Renal cortical epithelial cell (primary cell): Measurements from ENCODE around the gene PRRX2. TPM values are rescaled to one million over a fixed set of nuclear protein-coding genes. Genes with fewer than 3 reads are reported as not detected.
A peak's percentile ranks its signal among the peaks of the same experiment; 100 is the strongest.
"Not testable (repeated sequence)": the region's sequence is repeated elsewhere in the genome, so short reads cannot be mapped to it uniquely, and the experiment has no call there.

ENCODE experiments used
- DNase-seq: peaks from one replicate; pipeline ENCODE4 v3.0.0-alpha.2; 2011; ENCODE audit warnings: low read depth
- total RNA-seq: library from RNA; depleted of rRNA; stranded (reverse); fragments of >200 nt; gene quantifications from 2 replicates; pipeline ENCODE4 v1.2.3, GENCODE V29; 2014

The PRRX2 gene
- total RNA-seq, 1 donor from 2014 or later, result 0.45 TPM

GRCh38 chr9:129732946-129733631, 67.6 kb downstream of the PRRX2 start:
- no peak for DNase-seq

DNA sequence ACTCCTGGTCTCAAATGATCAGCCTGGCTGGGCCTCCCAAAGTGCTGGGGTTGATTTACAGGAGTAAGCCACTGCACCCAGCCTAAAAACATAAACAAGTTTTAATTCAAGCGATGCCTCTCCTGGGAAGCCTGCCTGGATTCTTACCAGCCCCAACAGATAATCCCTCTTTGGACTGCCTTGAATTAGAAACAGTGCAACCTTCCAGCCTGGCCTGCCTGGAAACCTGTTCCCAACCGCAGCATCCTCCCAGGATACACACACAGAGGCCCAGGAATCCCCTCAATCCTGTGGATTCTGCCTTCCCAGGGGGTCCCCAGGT, 68.1 kb downstream of the PRRX2 start:
- DNase-seq, result no peak

GRCh38 chr9:129735546-129735945, 70.1 kb downstream of the PRRX2 start:
- DNase-seq, result no peak

DNA sequence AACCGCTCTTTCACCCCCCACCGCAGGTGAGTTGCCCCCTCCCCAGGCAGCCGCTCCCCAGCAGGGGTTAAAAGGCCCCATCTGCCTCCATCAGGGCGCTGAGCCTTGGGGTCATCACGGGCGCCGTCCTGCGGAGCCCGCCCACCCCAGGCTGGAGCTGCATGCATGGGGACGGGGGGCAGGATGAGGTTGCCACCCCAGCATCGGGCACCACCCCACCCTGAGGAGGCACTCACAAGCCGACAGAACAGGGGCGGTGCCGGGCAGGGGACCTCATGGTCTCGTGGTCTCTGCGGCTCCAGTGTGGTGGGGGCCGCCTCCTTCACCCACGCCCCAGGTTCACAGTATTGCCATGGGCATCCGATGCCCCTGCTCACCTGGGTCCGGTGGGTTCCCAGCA, 70.9 kb downstream of the PRRX2 start:
- DNase-seq, result no peak

DNA sequence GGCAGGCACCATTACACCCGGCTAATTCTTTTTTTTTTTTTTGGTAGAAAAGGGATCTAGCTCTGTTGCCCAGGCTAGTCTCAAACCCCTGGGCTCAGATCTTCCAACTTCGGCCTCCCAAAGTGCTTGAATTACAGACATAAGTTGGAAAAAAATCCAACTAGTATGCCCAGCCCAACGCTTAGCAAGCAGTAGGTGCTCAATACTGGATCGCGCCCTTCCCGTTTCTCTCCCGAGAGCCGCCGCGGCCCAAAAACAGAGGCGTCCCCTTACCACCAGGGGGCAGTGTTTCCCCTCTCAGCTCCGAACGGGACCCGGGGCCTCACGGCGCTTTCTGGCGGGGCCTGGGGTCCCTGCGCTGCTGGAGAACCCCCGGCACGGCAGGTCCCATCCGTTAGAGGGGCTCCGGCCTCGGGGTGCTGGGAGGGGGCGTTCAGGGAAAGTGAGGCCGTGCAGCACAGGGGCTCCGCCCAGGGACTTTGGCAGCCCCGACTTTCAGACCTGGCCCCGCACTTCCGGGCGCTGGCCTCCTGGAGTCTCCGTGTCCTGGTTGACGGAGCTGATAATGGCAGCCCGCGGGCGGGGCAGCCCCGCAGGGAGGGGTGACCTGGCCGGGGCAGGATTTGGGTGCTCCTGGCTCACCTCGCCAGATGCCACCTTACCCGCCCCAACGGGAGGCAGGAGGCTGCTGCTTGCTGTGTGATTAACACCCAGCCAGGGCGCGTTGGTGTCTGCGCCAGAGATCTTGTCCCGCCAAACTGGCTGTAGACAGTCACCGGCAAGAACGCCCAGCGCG, 72.2 kb downstream of the PRRX2 start:
- no peak for DNase-seq

- no peak for DNase-seq
Observed at GRCh38 chr9:129739432-129739831, 74.0 kb downstream of the PRRX2 start.

GRCh38 chr9:129740174-129740573, 74.7 kb downstream of the PRRX2 start:
- no peak for DNase-seq

DNA sequence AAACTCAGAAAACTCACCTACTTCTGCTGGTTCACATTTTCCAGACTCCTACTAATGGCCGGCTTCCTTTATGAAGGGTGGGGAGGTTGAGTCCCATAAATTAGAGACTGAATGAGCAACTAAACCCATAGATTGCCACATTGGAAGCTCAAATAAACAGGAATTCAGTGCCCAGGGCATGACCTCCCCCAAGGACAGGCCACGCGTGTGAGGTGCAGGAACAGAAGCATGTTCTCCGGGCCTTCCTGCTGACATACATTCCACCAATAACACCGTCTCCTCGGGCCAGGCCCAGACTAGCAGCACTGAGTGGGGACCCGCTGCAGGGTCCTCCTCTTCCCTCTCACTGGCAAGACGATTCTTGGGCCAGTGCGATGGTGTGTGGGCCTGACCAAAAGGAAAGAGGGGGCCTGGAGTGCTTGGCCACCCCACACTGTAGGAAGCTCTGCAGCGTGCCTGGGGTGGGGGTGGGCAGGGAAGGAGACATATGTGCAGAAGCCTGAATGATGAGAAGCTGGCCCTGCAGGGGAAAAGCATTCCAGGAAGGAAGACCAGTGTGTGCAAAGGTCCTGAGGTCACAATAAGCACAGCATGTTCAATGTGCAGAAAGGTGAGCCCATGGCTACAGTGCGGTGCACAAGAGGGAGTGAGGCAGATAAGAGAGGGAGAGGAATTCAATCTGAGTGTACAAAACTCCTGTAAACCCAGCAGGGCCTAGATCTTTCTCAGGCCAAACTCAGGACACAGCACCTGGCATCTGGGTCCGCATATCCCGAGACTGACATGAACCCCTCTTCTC, 75.4 kb downstream of the PRRX2 start:
- DNase-seq, result no peak

GRCh38 chr9:129745200-129745599, 79.8 kb downstream of the PRRX2 start:
- DNase-seq, result peak; percentile 59

- DNase-seq, result no peak
Observed at GRCh38 chr9:129746092-129746777, 80.8 kb downstream of the PRRX2 start.

DNA sequence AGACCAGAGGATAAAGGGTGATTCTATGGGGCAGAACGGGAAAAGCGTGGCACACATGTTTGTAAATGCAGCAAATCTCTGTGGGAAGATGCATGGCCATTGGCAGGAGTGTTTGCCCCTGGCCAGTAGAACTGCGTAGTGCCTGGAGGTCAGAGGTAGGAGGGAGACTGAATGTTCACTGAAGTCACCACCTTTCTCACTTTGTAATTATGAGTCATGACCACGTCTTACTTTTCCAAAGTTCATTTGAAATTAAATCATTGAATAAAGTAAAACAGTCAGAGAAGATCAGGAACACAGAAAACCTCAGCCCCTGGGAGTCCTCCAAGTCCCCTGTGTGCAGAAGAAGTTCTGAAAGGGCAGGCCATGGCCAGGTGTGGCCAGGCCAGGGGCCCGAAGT, 82.8 kb downstream of the PRRX2 start:
- DNase-seq, result peak; percentile 66

- not testable (repeated sequence) for DNase-seq
Observed at GRCh38 chr9:129749052-129749451, 83.6 kb downstream of the PRRX2 start.

GRCh38 chr9:129749575-129749974, 84.1 kb downstream of the PRRX2 start:
- DNase-seq, result no peak

GRCh38 chr9:129750013-129750638, 84.7 kb downstream of the PRRX2 start:
- DNase-seq, result peak; percentile 69

GRCh38 chr9:129751841-129752801, 86.7 kb downstream of the PRRX2 start:
- DNase-seq, result no peak

DNA sequence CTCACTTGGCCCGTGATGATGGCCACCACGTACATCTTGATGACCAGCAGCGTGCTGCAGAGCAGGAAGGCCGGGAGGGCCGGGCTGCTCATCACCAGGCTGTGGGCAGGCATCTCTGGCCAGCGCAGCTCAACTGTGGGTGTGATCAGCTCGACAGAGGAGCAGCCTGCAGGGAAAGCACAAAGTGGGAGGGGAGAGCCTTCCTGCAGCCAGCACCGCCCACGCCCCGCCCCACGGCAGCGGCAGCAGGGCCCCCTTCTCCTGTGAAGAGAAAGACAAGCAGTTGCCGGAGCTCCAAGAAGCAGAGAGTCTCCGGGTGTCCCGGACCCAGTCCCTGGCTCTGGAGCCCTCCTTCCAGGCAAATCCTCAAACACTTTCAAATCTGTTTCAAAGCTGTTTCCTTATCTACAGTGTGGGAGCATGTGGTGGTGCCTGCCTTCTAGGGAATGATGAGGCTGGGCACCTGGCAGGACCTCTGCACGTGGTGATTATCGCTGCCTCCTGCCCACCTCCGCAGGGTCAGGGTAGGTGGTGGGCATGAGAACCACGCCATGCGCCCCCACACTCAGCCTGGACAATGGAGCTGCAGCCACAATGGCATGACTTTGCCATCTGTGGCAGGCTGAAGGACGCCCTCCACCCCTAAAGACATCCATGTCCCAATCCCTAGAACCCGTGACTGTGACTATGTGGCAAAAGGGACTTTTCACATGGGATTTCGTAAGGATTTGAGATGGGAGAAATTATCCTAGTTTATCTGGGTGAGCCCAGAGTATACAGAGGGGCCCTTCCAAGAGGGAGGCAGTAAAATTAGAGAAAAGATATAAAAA, 87.7 kb downstream of the PRRX2 start, which contains the start of gene PTGES:
Gene PTGES, minus strand, starts transcription at position 143 of the 830 bp plus-strand sequence. Its CDS starts 30 bp downstream, at position 113.
- peak; percentile 61 for DNase-seq

DNA sequence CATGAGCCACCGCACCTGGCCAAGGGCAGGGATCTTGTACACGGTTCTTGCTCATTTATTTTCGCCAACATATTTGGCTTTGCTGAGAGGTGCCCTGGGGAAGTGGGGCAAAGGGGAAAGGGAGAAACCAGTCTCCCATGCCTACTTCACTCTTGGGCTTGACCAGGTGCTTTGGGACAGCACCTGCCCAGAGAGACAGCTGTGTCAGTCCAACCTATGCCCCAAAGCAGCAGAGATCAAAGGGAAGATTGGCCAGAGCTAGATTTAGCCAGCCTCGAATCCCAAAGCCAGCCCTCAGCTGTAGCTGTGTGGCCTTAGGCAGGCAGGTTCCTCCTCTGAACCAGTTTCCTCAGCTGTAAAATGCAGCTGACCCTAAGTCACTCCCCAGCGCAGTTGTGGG, 89.7 kb downstream of the PRRX2 start:
- no peak for DNase-seq

DNA sequence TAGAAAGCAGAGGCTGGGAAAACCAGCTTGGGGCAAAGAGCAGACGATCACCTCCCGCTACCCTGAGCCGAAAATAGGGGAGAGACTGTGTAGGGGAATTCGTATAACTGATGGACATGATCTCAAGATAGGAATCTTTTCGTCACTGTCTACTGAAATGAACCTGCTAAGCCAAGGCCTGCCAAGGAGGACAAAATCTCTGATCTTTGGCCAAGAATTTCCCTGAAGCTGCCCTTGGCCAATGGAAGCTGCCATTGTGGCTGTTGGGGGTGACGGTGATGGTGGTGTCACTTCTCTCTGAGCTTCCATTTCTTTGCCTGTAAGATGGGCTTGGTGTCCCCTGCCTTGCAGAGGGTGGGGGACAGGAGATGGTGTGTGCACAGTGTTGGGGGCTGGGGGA, 90.7 kb downstream of the PRRX2 start:
- no peak for DNase-seq

GRCh38 chr9:129757045-129757444, 91.6 kb downstream of the PRRX2 start:
- no peak for DNase-seq
